GM06990 (cell line): ENCODE measurements around the gene GNRHR.
A peak's percentile ranks its signal among the peaks of the same experiment; 100 is the strongest.

Source experiments
- DNase-seq: peaks from one replicate; pipeline ENCODE4 v3.0.0-alpha.2; 2011; ENCODE audit not compliant: insufficient read length; ENCODE audit errors: extremely low read depth
- H3K27me3 ChIP-seq: replicated peaks from 2 replicates; pipeline ENCODE4 v1.6.0; 2011; ENCODE audit warnings: low read length; ENCODE audit not compliant: control insufficient read depth, insufficient read depth
- H3K36me3 ChIP-seq: 2 replicates; pipeline ENCODE4 v1.5.1; 2011; ENCODE audit warnings: low read length; ENCODE audit not compliant: control insufficient read depth, insufficient read depth
- H3K4me3 ChIP-seq: replicated peaks from 2 replicates; pipeline ENCODE4 v1.5.1; 2011; ENCODE audit warnings: low read depth, mild to moderate bottlenecking, control low read depth, low read length
- TF ChIP-seq, protein P1 (sequence below): IDR thresholded peaks from 2 replicates; pipeline ENCODE4 v1.5.1; 2011; ENCODE audit warnings: low read length, control low read depth, mild to moderate bottlenecking, inconsistent platforms; ENCODE audit not compliant: insufficient read depth, poor library complexity, severe bottlenecking

The GNRHR gene

DNA sequence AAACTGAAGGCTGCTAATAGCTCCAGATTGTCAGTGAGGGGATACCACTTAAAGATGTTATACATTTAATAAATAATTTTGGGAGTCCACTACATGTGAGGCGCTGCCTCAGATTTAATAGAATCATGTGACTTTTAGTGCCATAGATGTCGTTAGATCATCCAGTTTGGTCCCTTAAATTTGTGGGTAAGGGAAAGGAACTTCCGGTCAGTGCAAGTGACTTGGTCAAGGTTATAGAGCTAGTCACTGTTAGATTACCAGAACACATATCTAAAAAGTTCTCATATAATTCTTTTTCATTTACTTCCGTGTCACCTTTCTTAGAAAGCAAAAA, 52.7 kb downstream of the GNRHR start:
- H3K4me3 ChIP-seq, result peak overlapping the region; percentile 80
- TF ChIP-seq, protein P1, sequence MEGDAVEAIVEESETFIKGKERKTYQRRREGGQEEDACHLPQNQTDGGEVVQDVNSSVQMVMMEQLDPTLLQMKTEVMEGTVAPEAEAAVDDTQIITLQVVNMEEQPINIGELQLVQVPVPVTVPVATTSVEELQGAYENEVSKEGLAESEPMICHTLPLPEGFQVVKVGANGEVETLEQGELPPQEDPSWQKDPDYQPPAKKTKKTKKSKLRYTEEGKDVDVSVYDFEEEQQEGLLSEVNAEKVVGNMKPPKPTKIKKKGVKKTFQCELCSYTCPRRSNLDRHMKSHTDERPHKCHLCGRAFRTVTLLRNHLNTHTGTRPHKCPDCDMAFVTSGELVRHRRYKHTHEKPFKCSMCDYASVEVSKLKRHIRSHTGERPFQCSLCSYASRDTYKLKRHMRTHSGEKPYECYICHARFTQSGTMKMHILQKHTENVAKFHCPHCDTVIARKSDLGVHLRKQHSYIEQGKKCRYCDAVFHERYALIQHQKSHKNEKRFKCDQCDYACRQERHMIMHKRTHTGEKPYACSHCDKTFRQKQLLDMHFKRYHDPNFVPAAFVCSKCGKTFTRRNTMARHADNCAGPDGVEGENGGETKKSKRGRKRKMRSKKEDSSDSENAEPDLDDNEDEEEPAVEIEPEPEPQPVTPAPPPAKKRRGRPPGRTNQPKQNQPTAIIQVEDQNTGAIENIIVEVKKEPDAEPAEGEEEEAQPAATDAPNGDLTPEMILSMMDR, result no peak
- H3K36me3 ChIP-seq, result no peaks in the 10 kb centered on the region
- no peaks in the 10 kb centered on the region for H3K27me3 ChIP-seq
- no peak for DNase-seq

DNA sequence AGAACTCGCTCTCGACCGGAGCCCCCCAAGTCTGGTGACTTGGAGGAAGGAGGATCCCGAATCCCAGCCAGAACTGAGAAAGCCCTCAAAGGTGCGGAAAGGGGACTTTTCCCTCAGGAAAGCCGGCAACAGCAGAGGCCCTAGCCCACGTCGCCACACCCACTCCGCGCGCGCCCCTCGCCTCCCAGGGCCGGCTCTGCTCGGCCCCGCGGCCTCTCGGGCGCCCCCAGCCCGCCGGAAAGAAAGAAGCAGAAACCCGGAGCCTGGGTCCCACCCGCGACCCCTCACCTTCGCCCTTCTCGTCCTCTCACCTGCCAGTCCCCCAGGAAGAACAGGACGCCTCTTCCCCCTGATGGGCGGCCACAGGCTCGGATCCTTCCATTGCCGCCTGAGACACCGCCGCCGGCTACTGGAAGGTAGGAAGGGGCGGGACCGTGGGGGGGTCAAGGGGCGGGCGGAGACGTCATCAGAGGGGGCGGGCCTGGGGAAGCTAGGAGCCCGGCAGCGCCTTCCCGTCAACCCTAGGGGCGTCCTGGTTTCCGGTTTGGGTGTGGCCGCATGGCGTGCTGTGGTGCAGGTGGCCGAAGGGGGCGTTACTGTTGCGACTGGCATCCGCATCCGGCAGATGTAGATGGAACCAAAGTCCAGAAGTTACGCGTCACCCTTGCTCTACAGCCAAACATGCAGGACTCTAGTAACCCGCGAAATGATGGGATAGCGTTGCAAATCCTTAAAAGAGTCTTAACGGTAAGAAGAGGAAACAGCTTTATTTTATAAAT, 53.3 kb downstream of the GNRHR start, which contains the start of gene UBA6:
Gene UBA6 (minus strand): TSS at position 418 of the 779 bp plus-strand sequence. CDS start 36 bp downstream, at position 382.
- Histone ChIP-seq H3K27me3 (no peaks in the 10 kb centered on the region), H3K36me3 (no peaks in the 10 kb centered on the region), H3K4me3 (peak within 1 kb of the TSS; percentile 80)
- TF ChIP-seq, protein P1, result peak; percentile 43
- DNase-seq, result peak; percentile 94

DNA sequence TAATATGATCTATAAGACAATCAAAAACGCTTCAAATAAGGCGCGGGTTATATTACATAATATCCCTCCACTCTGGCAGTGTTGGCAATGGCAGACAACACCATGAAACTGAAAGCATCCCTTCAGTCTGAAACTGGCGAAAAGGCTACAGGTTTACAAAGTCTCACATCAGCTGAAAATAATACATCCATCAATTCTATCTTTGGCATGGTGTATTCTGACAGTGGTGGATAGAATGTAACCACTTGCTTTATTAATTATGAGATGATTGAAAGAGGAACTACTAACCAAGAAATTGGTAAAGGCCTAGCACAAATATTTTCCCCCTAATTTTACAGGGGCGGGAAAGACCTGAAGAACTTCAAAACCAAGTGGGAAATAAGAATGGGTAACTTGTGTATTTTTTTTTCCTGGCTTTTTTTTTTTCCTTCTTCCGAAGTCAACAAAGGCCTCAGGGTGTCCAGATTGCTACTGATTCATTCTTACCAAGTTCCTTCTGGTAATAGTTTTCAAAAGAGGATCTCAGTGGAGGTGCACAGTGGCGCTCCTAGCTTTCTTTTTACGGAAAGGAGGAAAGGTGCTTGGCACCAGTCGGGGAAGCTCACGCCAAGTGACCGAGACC, 54.0 kb downstream of the GNRHR start:
- TF ChIP-seq, protein P1, result no peak
- DNase-seq, result no peak
- H3K36me3 ChIP-seq, result no peaks in the 10 kb centered on the region
- H3K4me3 ChIP-seq, result peak overlapping the region; percentile 80
- no peaks in the 10 kb centered on the region for H3K27me3 ChIP-seq

DNA sequence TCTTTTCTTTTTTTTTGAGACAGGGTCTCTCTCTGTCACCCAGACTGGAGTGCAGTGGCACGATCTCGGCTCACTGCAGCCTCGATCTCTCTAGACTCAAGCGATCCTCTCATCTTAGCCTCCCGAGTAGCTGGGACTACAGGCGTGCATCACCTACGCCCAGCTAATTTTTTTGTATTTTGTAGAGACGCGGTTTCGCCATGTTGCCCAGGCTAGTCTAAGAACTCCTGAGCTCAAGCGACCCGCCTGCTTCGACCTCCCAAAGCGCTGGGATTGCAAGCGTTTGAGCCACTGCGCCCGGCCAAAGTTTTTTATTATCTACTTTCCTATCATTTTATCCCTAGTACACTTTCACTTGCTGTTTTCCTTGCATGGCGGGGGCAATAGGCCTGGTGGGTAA, 54.6 kb downstream of the GNRHR start:
- Histone ChIP-seq H3K4me3 (peak overlapping the region; percentile 80), H3K27me3 (no peaks in the 10 kb centered on the region), H3K36me3 (no peaks in the 10 kb centered on the region)
- TF ChIP-seq, protein P1, result no peak
- no peak for DNase-seq

DNA sequence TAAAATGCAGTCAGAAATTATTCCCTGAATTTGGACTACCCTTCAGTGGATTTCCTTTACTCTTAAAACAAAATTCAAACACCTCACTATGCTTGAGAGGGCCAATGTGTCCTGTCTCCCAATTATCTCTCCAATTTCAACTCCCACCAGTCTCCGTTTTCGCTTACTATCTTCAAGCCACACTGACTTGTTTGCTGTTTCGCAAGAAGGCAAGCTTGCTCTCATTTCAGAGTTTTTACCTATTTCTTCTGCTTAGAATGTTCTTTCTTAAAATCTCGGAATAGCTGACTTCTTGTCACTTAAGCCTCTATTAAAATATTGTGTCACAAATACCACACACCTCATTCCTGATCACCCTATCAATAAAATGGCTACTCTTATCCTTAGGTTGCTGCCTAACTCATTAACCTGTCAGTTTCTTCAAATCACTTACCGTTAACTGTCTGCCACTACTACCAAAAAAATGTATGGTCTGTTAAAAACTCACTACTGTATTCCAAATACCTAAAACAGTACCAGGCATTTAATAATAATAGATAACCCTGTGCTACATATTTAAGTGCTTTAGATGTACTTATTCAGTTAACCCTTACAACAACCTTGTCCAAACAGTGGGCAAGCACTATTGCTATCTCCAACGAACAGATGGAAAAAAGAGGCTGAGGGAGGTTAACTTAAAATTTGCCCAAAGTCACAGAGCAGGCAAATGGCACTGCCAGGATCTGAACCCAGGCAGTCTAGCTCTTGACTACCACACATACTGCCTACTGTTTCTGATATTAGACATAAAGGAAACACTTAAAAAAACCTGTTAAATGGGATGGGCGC, 56.1 kb downstream of the GNRHR start:
- DNase-seq, result no peak
- Histone ChIP-seq H3K36me3 (no peaks in the 10 kb centered on the region), H3K27me3 (no peaks in the 10 kb centered on the region), H3K4me3 (no peak overlapping the region)
- TF ChIP-seq, protein P1, result no peak
